Stimulated activated CD4-positive, alpha-beta T cell treated with anti-CD3 and anti-CD28 coated beads, Interleukin-1b, Interleukin-23, amount 100 ng/mL, for 1 hour (primary cell): ENCODE measurements around the gene MS4A2.
"Not testable (repeated sequence)": the region's sequence is repeated elsewhere in the genome, so short reads cannot be mapped to it uniquely, and the experiment has no call there.

Experiments
- DNase-seq, 2 donors: peaks; one replicate each; pipeline ENCODE4 v3.0.0-alpha.2; 2020; ENCODE audit warnings: low read depth in 2 of 2

The MS4A2 gene

DNA sequence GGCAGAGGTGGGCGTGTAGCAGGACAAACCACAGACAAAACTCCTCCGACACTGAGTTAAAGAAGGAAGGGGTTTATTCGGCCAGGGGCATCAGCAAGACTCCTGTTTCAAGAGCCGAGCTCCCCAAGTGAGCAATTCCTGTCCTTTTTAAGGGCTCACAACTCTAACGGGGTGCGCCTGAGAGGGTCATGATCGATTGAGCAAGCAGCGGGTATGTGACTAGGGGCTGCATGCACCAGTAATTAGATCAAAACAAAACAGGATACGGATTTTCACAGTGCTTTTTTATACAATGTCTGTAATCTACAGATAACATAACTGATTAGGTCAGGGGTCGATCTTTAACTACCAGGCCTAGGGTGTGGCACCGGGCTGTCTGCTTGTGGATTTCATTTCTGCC lies 12.9 kb downstream of the MS4A2 start:
- DNase-seq = not testable (repeated sequence)

- not testable (repeated sequence) for DNase-seq
Observed at GRCh38 chr11:60104471-60105115, 16.1 kb downstream of the MS4A2 start.

- not testable (repeated sequence) for DNase-seq
Observed at GRCh38 chr11:60108631-60109030, 20.2 kb downstream of the MS4A2 start.

- no peak for DNase-seq
Observed at GRCh38 chr11:60111793-60112192, 23.3 kb downstream of the MS4A2 start.

DNA sequence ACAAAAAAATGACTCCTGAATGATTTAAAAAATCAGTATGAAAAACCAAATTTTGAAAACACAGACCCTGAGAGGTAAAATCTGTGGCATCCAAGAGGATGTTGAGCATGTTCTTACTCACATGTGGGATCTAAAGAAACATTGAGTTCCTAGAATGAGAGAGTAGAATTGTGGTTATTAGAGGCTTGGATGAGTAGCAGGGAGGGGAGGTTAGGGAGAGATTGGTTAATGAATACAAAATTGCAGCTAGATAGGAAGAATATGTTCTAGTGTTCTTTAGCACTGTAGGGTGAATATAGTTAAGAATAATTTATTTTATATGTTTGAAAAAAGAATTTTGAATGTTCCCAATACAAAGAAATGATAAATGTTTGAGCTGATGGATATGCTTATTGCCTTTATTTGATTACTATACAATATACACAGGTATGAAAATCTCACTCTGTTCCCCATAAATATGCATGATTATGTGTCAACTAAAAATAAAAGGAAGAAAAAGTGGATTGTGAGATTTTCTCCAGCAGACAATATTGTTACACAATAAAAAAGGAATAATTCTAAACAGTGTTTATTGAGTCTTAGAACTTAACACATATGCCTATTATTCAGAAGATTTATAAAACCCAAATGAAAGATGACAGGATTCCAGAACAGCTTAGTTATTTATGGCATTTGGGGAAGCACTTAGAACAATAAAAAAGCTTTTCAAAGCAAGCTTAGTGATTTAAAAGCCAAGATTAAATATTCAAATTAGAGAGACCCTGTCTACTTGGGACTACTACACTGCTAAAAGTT lies 28.7 kb downstream of the MS4A2 start:
- no peak for DNase-seq

DNA sequence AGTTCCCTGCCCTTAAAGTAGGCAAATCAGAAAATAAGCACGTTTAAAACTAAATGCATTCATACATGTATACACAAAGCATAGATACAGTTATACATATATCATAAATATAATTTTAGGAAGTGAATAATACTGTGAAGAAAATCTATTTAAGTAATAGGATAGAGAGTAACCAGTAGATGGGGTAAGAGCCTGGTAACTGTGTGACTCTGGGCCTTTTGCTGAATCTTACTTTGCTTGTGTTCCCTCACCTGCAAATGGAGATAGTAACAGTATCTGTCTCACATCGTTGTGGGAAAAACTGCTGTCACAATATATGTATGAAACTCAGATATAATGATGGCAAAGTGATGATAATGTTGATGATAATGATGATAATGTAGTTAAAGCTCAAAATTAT lies 29.9 kb downstream of the MS4A2 start:
- DNase-seq = no peak

DNA sequence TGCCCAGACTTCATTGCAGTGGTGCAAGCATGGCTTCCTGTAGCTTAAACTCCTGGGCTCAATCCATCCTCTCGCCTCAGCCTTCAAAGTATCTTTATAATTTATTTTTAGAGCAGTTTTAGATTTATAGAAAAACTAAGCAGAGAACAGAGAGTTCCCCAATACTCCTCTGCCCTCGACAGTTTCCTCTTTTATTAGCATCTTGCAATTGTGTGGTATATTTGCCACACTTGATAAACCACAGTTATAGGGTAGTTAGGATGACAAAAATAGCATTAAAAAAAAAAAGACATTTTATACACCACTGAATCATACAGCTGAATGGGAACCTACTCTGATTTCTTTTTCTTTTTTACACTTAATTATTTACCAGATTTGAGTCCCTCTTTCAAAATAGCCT lies 31.2 kb downstream of the MS4A2 start:
- no peak for DNase-seq

GRCh38 chr11:60121264-60121663 lies 32.8 kb downstream of the MS4A2 start:
- no peak for DNase-seq

DNA sequence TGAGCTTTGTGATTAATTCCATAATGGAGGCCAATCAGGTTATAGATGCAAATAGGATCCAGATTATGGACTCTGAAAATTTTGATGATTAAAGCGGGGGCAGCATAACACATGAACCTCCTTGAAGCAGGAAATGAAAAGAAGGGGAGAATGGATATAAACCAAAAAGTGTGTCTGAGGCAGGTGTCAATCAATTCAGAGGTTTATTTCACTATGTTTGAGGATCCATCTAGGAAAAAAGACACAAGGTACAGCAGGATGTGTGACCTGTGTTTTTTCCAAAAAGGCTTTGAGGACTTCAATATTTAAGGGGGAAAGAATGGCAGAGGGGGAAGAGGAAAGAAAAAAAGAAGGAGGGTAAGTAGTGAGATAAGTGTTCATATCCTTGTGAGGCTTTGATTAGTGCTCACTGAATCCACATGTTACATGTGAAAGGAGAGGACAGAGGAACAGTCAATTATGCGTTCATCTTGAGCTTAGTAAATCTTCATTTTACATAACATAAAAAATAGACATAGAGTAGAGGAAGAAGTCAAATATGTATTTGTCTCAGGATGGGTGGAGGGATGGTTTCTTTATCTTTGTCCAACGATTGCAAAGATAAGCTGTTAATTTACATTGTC lies 34.1 kb downstream of the MS4A2 start:
- no peak for DNase-seq

GRCh38 chr11:60124802-60125432 lies 36.5 kb downstream of the MS4A2 start:
- no peak for DNase-seq

- DNase-seq = no peak
Observed at GRCh38 chr11:60125956-60126585, 37.6 kb downstream of the MS4A2 start.

- no peak for DNase-seq
Observed at GRCh38 chr11:60127311-60127811, 38.9 kb downstream of the MS4A2 start.

GRCh38 chr11:60128376-60128775 lies 39.9 kb downstream of the MS4A2 start:
- DNase-seq = no peak

DNA sequence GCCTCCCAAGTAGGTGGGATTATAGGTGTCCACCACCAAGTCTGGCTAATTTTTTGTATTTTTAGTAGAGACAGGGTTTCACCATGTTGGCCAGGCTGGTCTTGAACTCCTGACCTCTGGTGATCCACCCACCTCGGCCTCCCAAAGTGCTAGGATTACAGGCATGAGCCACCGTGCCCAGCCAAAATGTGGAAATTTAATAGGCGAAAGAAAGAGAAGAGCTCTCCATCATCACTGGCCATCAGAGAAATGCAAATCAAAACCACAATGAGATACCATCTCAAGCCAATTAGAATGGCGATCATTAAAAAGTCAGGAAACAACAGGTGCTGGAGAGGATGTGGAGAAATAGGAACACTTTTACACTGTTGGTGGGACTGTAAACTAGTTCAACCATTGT lies 40.4 kb downstream of the MS4A2 start:
- DNase-seq = not testable (repeated sequence)

DNA sequence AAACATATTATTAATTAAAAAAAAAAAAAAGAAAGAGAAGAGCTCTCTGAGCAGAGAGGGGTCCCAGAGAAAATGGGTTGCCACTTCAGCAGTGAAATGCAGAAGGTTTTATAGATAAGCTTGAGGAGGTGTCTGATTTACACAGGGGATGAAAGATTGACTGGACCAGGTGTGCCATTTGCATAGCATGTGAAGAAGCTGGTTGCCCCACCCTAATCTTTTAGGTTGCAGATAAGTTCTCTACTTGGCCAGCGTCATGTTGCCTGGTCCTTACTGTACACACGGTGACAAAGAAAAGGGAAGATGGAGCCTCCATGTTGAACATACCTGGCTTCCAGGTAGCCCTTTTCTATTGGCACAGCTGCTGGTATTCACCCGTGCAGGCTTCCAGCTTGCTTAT lies 41.4 kb downstream of the MS4A2 start:
- no peak for DNase-seq

GRCh38 chr11:60130496-60130895 lies 42.0 kb downstream of the MS4A2 start:
- no peak for DNase-seq

DNA sequence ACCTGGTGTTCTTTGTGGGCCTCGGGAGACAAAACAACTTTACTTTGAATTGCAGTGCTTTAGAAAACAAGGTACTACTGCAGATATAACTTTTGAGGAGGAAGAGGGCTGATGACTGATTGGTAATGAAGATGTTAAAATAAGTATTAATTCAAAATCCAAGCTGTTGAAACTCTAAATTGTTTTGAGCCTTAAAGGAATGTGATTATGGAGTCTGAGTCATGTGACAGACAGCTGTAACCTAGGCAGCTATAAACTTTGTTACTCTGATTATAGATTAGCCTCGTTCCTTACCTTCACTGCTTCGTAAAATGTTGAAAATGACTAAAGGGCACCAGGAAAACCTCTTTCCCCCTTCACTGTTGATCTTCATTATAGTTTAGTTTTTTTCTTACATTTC lies 43.4 kb downstream of the MS4A2 start:
- no peak for DNase-seq

GRCh38 chr11:60133917-60134316 lies 45.5 kb downstream of the MS4A2 start:
- no peak for DNase-seq

DNA sequence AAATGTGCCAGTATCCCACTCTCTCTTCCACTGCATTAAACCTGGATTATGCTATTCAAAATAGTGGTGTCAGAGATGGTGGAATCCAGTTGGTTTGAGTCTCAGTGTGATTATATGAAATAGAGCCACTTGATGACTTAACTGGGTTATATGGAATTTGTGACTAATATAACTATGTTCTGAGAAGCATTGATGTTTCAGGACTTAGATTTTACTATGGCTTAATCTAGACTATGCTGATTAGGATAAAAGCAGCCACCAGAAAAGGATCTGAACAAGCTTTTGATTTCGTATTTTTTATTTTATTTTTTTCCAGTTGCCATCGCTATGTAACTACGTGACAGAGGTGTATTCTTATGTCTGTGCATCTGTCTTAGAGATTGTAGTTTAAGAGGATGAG lies 55.3 kb downstream of the MS4A2 start:
- no peak for DNase-seq

- DNase-seq = no peak
Observed at GRCh38 chr11:60145677-60146076, 57.2 kb downstream of the MS4A2 start.
